Activated naive CD8-positive, alpha-beta T cell treated with anti-CD3 and anti-CD28 coated beads, Interleukin-2, amount 10 ng/mL, durations not matched to agents 7 days and 5 days (primary cell): ENCODE measurements around the gene DHX30. TPM values are rescaled to one million over a fixed set of nuclear protein-coding genes. Genes with fewer than 3 reads are reported as not detected.

Experiments
- ATAC-seq: fragments of 150-1000 bp; cut with Tn5 transposase; one replicate; pipeline ENCODE4 v1.10.0; 2021; ENCODE audit warnings: low read depth, moderate library complexity
- POLR2A ChIA-PET: fragments of 350-600 bp; sonication (Branson Sonifier 250); formaldehyde crosslinking; loops from one replicate; lab custom pipeline; 2021; ENCODE audit warnings: antibody characterized with exemption; lab: Charles Lee
- DNase-seq: peaks from one replicate; pipeline ENCODE4 v3.0.0; 2021
- H3K27ac Mint-ChIP-seq: one replicate; pipeline ENCODE4 v1.8.0; 2022; ENCODE audit warnings: mild to moderate bottlenecking, mixed read lengths
- H3K27me3 Mint-ChIP-seq: one replicate; pipeline ENCODE4 v1.8.0; 2022; ENCODE audit warnings: mild to moderate bottlenecking, moderate library complexity, mixed read lengths
- H3K36me3 Mint-ChIP-seq: one replicate; pipeline ENCODE4 v1.8.0; 2021; ENCODE audit warnings: mild to moderate bottlenecking, mixed read lengths
- H3K4me1 Mint-ChIP-seq: one replicate; pipeline ENCODE4 v1.8.0; 2021; ENCODE audit warnings: mixed read lengths
- H3K4me3 Mint-ChIP-seq: one replicate; pipeline ENCODE4 v1.8.0; 2022; ENCODE audit warnings: mild to moderate bottlenecking, moderate library complexity, mixed read lengths
- H3K9me3 Mint-ChIP-seq: one replicate; pipeline ENCODE4 v1.8.0; 2021; ENCODE audit warnings: mixed read lengths
- microRNA-seq: library from miRNA; unstranded; fragments of <30 nt; microRNA quantifications from one replicate; pipeline ENCODE4 v1.2.0, GENCODE V29; 2022
- total RNA-seq, 2 experiments: library from RNA; stranded (reverse); gene quantifications; one replicate each; pipeline ENCODE4 v1.2.3, GENCODE V29; 2021

DHX30 gene
- total RNA-seq, 2 experiments from 2014 or later: 76.7 to 78.1 TPM

- ATAC-seq: no peak
- Mint-ChIP-seq H3K36me3 (peaks cover 26% of the 10 kb centered on the region), H3K4me1 (peaks cover 11% of the 10 kb centered on the region), H3K27ac (no peak overlapping the region), H3K9me3 (no peaks in the 10 kb centered on the region), H3K4me3 (no peak overlapping the region), H3K27me3 (no peaks in the 10 kb centered on the region)
- no peak for DNase-seq
- POLR2A ChIA-PET: no interaction called here
Measured at GRCh38 chr3:47890126-47890827, 87.3 kb downstream of the DHX30 start.

DNA sequence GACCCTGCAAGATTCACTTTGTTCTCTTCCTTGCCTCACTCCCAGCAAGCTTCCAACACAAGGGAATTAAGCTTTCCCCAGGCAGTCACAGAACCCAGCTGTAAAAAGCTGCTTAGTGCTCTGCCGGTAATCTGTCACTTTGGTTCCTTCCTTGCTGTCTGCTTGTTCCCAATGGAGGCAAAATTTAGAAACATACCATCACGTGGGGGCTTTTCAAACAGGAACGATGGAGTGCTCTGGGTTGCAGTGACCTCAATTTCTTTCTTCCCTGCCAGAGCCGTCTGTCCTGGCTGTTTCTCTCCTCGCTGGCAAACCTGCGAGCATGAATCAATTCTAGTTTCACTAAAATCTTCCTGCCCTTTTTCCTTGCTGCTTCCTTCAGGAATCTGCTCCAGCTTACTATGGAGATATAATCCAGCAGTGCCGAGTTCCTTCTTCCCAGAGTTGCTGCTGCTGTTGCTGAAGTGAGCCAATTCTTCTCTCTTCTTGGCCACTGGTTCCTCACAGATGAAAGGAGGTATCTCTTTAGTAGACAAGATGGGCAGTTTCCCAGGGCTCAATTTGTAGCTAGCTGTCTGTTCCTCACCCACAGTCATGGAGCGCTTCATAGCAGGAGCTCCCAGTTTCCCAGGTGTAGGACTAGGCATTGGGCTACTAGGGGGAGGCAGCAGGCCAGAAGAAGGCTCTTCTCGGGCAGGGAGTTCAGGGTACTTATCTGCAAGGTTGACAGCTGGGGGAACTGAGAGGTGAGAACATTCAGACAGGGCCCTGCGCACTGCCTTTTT lies 88.1 kb downstream of the DHX30 start:
- Mint-ChIP-seq H3K4me1 (peaks cover 7% of the 10 kb centered on the region), H3K27ac (no peak overlapping the region), H3K27me3 (no peaks in the 10 kb centered on the region), H3K36me3 (peaks cover 27% of the 10 kb centered on the region), H3K4me3 (no peak overlapping the region), H3K9me3 (no peaks in the 10 kb centered on the region)
- DNase-seq: no peak
- ATAC-seq: no peak
- POLR2A ChIA-PET: no interaction called here

DNA sequence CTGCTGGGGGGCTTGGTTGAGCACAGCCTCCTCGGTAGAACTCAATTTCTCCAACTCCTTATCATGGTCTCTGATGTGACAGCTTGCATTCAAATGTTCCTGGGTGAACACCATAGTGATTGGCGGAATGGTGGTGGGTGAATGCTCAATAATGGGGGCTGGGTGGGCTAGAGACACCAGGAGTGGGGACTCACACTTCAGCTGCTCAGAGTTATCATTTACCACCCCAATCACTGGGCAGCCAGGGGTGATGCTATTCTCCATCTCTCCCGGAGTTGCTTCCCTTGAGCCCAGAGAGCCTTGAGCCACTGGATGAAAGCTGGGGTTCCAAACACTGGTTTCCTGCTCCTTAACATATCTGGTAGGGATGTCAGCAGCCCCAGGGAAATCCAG lies 88.7 kb downstream of the DHX30 start:
- Mint-ChIP-seq H3K36me3 (peaks cover 24% of the 10 kb centered on the region), H3K27ac (no peak overlapping the region), H3K9me3 (no peaks in the 10 kb centered on the region), H3K4me3 (no peak overlapping the region), H3K4me1 (peaks cover 6% of the 10 kb centered on the region), H3K27me3 (no peaks in the 10 kb centered on the region)
- DNase-seq (no peak), ATAC-seq (no peak)
- POLR2A ChIA-PET: no interaction called here

GRCh38 chr3:47892286-47893040 lies 89.5 kb downstream of the DHX30 start:
- ATAC-seq (no peak), DNase-seq (no peak)
- Mint-ChIP-seq H3K9me3 (no peaks in the 10 kb centered on the region), H3K4me3 (no peak overlapping the region), H3K4me1 (peaks cover 5% of the 10 kb centered on the region), H3K36me3 (peaks cover 21% of the 10 kb centered on the region), H3K27ac (no peak overlapping the region), H3K27me3 (no peaks in the 10 kb centered on the region)
- POLR2A ChIA-PET: no interaction called here

DNA sequence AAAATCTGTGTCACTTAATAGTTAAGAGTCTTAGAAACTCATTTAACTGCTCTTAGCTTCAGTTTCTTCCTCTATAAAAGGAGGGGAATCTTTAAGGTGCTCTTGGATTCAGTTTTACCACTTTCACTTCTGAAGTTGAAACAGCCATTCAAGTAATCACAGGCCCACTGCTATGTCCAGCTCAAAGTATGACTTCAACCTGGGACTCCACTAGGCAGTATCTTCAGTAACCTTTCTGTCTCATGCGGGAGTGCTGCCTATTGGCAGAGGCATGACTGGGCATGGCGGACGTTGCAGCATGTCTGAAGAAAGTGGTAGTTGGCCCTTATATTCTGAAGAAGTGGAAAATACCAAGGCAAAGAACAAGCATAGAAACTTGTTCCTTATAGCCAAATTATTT lies 92.3 kb downstream of the DHX30 start:
- DNase-seq (no peak), ATAC-seq (no peak)
- Mint-ChIP-seq H3K4me1 (peaks cover 10% of the 10 kb centered on the region), H3K9me3 (no peaks in the 10 kb centered on the region), H3K27ac (no peak overlapping the region), H3K27me3 (no peaks in the 10 kb centered on the region), H3K36me3 (peaks cover 15% of the 10 kb centered on the region), H3K4me3 (no peak overlapping the region)
- POLR2A ChIA-PET: no interaction called here

GRCh38 chr3:47896736-47897135 lies 93.8 kb downstream of the DHX30 start:
- no peak overlapping the region for H3K27ac Mint-ChIP-seq
- ATAC-seq: no peak
- no peaks in the 10 kb centered on the region for H3K27me3 Mint-ChIP-seq

DNA sequence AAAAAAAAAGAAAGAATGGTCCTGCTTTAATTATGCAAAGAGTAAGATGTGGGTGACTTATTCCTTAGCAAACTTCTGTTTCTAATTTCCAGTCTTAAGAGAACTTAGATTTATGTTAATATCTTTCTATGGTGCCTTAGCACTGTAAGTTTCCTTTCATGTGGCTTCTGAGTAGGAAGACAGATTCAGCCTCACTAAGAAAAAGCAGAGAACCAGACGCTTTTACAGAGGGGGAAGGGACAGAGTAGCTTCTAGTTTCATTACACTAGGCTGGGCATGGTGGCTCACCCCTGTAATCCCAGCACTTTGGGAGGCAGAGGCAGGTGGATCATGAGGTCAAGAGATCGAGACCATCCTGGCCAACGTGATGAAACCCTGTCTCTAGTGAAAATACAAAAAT lies 95.0 kb downstream of the DHX30 start:
- H3K36me3 Mint-ChIP-seq: peaks cover 13% of the 10 kb centered on the region
- H3K27ac Mint-ChIP-seq: no peak overlapping the region
- peaks cover 7% of the 10 kb centered on the region for H3K4me1 Mint-ChIP-seq
- no peaks in the 10 kb centered on the region for H3K9me3 Mint-ChIP-seq
- no peak overlapping the region for H3K4me3 Mint-ChIP-seq
- ATAC-seq (peak; percentile 45), DNase-seq (no peak)
- POLR2A ChIA-PET: interaction anchor here (1.1 kb wide), 1 partner anchor 72 kb away, joined by 4 read pairs; no protein-coding TSS in a partner anchor
- no peaks in the 10 kb centered on the region for H3K27me3 Mint-ChIP-seq

More at GRCh38 chr3:47896736-47897135, 93.8 kb downstream of the DHX30 start:
- peaks cover 11% of the 10 kb centered on the region for H3K36me3 Mint-ChIP-seq
- peaks cover 8% of the 10 kb centered on the region for H3K4me1 Mint-ChIP-seq
- POLR2A ChIA-PET: no interaction called here
- no peaks in the 10 kb centered on the region for H3K9me3 Mint-ChIP-seq
- H3K4me3 Mint-ChIP-seq: no peak overlapping the region
- DNase-seq: no peak

GRCh38 chr3:47899495-47900108 lies 96.7 kb downstream of the DHX30 start:
- H3K4me3 Mint-ChIP-seq: no peak overlapping the region
- H3K27ac Mint-ChIP-seq: no peak overlapping the region
- peaks cover 5% of the 10 kb centered on the region for H3K4me1 Mint-ChIP-seq
- no peak for DNase-seq
- no peak for ATAC-seq
- H3K27me3 Mint-ChIP-seq: no peaks in the 10 kb centered on the region
- no peaks in the 10 kb centered on the region for H3K9me3 Mint-ChIP-seq
- H3K36me3 Mint-ChIP-seq: peaks cover 13% of the 10 kb centered on the region
- POLR2A ChIA-PET: interaction anchor here (0.6 kb wide), 1 partner anchor 139 kb away, joined by 3 read pairs; no protein-coding TSS in a partner anchor

Small RNA genes lying within 50 kb of the gene (microRNA-seq; reads per million reads assigned to microRNA genes)
- 14.0 reads per million, percentile 21 among the genes with 10 or more reads in this experiment for gene MIR1226

Other genes with a start within 250 kb of the DHX30 start
- gene CSPG5, start 224.3 kb upstream of the DHX30 start, total RNA-seq: under 1 TPM; 0.25 to 0.43 TPM
- 10 to 100 TPM; 82.8 to 88.1 TPM for gene SMARCC1, start 21.2 kb upstream of the DHX30 start, total RNA-seq
- 100 to 1,000 TPM; 118 to 119 TPM for gene MAP4, start 213.3 kb downstream of the DHX30 start, total RNA-seq